Cardiac fibroblast (primary cell): ENCODE measurements around the gene SCN8A.
"Not testable (repeated sequence)": the region's sequence is repeated elsewhere in the genome, so short reads cannot be mapped to it uniquely, and the experiment has no call there.

Source experiments
- DNase-seq, 2 donors: peaks; one replicate each; pipeline versions ENCODE4 v3.0.0 to v3.0.0-alpha.2; 2010; ENCODE audit warnings: low read depth in 2 of 2
- H3K4me3 ChIP-seq, 2 donors: replicated peaks in 1 of 2; 1 replicate in 1 of 2; 2 replicates in 1 of 2; pipeline ENCODE4 v1.5.1; 2011; ENCODE audit warnings: low read depth in 2 of 2, low read length in 2 of 2, mild to moderate bottlenecking in 2 of 2, moderate library complexity in 1 of 2
- CTCF ChIP-seq: IDR thresholded peaks from one replicate; pipeline ENCODE4 v1.5.1; 2011; ENCODE audit warnings: low read depth, mild to moderate bottlenecking, low read length, inconsistent platforms

Gene SCN8A

GRCh38 chr12:51591016-51591901 is at the start of gene SCN8A:
TSS of gene SCN8A (plus strand) at chr12:51591233. CDS start at chr12:51662818, 71,585 bp downstream.
- TF ChIP-seq CTCF: no peak
- peak within 1 kb of the TSS; percentile 48 to 56 for H3K4me3 ChIP-seq
- peak; percentile 7 to 22 for DNase-seq

- no peak for TF ChIP-seq CTCF
- DNase-seq: no peak
- H3K4me3 ChIP-seq: no peak overlapping the region
Measured at GRCh38 chr12:51546097-51546496, 44.9 kb upstream of the SCN8A start.

GRCh38 chr12:51547606-51548005 is 43.4 kb upstream of the SCN8A start:
- no peak for DNase-seq
- TF ChIP-seq CTCF: no peak
- H3K4me3 ChIP-seq: no peak overlapping the region

GRCh38 chr12:51548241-51548640 is 42.8 kb upstream of the SCN8A start:
- no peak for TF ChIP-seq CTCF
- no peak for DNase-seq
- H3K4me3 ChIP-seq: no peak overlapping the region

GRCh38 chr12:51549637-51550036 is 41.4 kb upstream of the SCN8A start:
- DNase-seq: no peak
- TF ChIP-seq CTCF: no peak
- no peak overlapping the region for H3K4me3 ChIP-seq

GRCh38 chr12:51568271-51569032 is 22.6 kb upstream of the SCN8A start:
- not testable (repeated sequence) for DNase-seq, H3K4me3 ChIP-seq

- DNase-seq: no peak
- no peak for TF ChIP-seq CTCF
Measured at GRCh38 chr12:51579321-51579850, 11.6 kb upstream of the SCN8A start.

More at GRCh38 chr12:51579321-51579850, 11.6 kb upstream of the SCN8A start:
- H3K4me3 ChIP-seq: no peak overlapping the region
